GM23248 (cell line): ENCODE measurements around the gene GLDC. TPM values are rescaled to one million over a fixed set of nuclear protein-coding genes. Genes with fewer than 3 reads are reported as not detected.

ENCODE experiments used
- DNase-seq: peaks from one replicate; pipeline ENCODE4 v3.0.0-alpha.2; 2015
- H2AFZ ChIP-seq: fragments of 200-600 bp; sonication (generic); 2 replicates; pipeline ENCODE4 v1.6.1; 2016; ENCODE audit warnings: antibody characterized with exemption
- H3F3A ChIP-seq: fragments of 200-600 bp; sonication (generic); 2 replicates; pipeline ENCODE4 v1.6.1; 2016; ENCODE audit warnings: mild to moderate bottlenecking, antibody characterized with exemption, mixed run types; ENCODE audit not compliant: insufficient read depth
- H3K27ac ChIP-seq: fragments of 200-600 bp; sonication (generic); 2 replicates; pipeline ENCODE4 v1.5.1; 2016; ENCODE audit warnings: mild to moderate bottlenecking
- H3K27me3 ChIP-seq: fragments of 200-600 bp; sonication (generic); replicated peaks from 2 replicates; pipeline ENCODE4 v1.6.1; 2016; ENCODE audit warnings: mild to moderate bottlenecking; ENCODE audit not compliant: insufficient read depth
- H3K36me3 ChIP-seq: fragments of 200-600 bp; sonication (generic); 2 replicates; pipeline ENCODE4 v1.6.1; 2016; ENCODE audit warnings: low read depth, mild to moderate bottlenecking
- H3K4me1 ChIP-seq: fragments of 200-600 bp; sonication (generic); 2 replicates; pipeline ENCODE4 v1.6.1; 2016; ENCODE audit warnings: mild to moderate bottlenecking; ENCODE audit not compliant: insufficient read depth
- H3K4me2 ChIP-seq: fragments of 200-600 bp; sonication (generic); one replicate; pipeline ENCODE4 v1.6.1; 2016; ENCODE audit warnings: mild to moderate bottlenecking; ENCODE audit not compliant: unreplicated experiment
- H3K4me3 ChIP-seq: fragments of 200-600 bp; sonication (generic); 2 replicates; pipeline ENCODE4 v1.5.1; 2016; ENCODE audit warnings: mild to moderate bottlenecking
- H3K79me2 ChIP-seq: fragments of 200-600 bp; sonication (generic); 2 replicates; pipeline ENCODE4 v1.6.1; 2016; ENCODE audit warnings: mild to moderate bottlenecking; ENCODE audit not compliant: insufficient read depth
- H3K9ac ChIP-seq: fragments of 200-600 bp; sonication (generic); 2 replicates; pipeline ENCODE4 v1.6.1; 2016; ENCODE audit warnings: mild to moderate bottlenecking
- H3K9me2 ChIP-seq: fragments of 200-600 bp; sonication (generic); 2 replicates; pipeline ENCODE4 v1.6.1; 2016; ENCODE audit warnings: mixed run types, mild to moderate bottlenecking, moderate library complexity; ENCODE audit not compliant: insufficient read depth
- H3K9me3 ChIP-seq: fragments of 200-600 bp; sonication (generic); one replicate; pipeline ENCODE4 v1.6.1; 2017; ENCODE audit warnings: low read depth
- H4K20me1 ChIP-seq: fragments of 200-600 bp; sonication (generic); 2 replicates; pipeline ENCODE4 v1.6.0; 2016; ENCODE audit not compliant: insufficient read depth
- EZH2 ChIP-seq: fragments of 200-600 bp; sonication (generic); IDR thresholded peaks from 2 replicates; pipeline ENCODE4 v1.6.1; 2018; ENCODE audit warnings: antibody characterized with exemption, mild to moderate bottlenecking; ENCODE audit not compliant: insufficient read depth, poor library complexity, severe bottlenecking
- EZH2phosphoT487 ChIP-seq: fragments of 200-600 bp; sonication (generic); IDR thresholded peaks from 2 replicates; pipeline ENCODE4 v1.6.1; 2018; ENCODE audit warnings: antibody characterized with exemption, moderate library complexity, mild to moderate bottlenecking, low read depth; ENCODE audit not compliant: insufficient read depth
- WGBS, 2 experiments: methylation state at CpG; one replicate each; pipeline ENCODE4 v1.1.6; 2015 to 2017; ENCODE audit warnings: low lambda C conversion rate in 2 of 2, low coverage in 1 of 2; ENCODE audit errors: missing lambda C conversion rate in 2 of 2; 5-methylcytosine and 5-hydroxymethylcytosine counted together
- in situ Hi-C: fragments of 300-500 bp; cut with MboI; formaldehyde crosslinking; loops from 2 replicates; pipeline ENCODE4 v1.15.0; 2020
- polyA plus RNA-seq: library from polyadenylated mRNA; unstranded; fragments of >200 nt; fragmentation: Nextera tagmentation; extraction: Ambion mirVana; gene quantifications from 2 replicates; pipeline ENCODE4 v1.2.1, GENCODE V29; 2016
- total RNA-seq: library from RNA; depleted of rRNA; stranded (reverse); fragments of >200 nt; shearing (Covaris generic); gene quantifications from 2 replicates; pipeline ENCODE4 v1.2.3, GENCODE V29; 2014

The GLDC gene
- total and polyA plus RNA-seq, 2 experiments from 2014 or later, result 0.11 to 0.48 TPM

GRCh38 chr9:6584881-6585597 lies 60.5 kb downstream of the GLDC start:
- no peak overlapping the region for H3K27ac ChIP-seq
- in situ Hi-C loops, result no loop called here
- peak; percentile 46 for DNase-seq
- H3K4me2 ChIP-seq, result no peak overlapping the region
- no peaks in the 10 kb centered on the region for H4K20me1 ChIP-seq
- H3K4me1 ChIP-seq, result no peaks in the 10 kb centered on the region
- 34 to 35% methylated on average over 5 of the region's 5 CpGs for WGBS, 2 experiments
- no peaks in the 10 kb centered on the region for H3K9me3 ChIP-seq
- TF ChIP-seq EZH2 (no peak), EZH2phosphoT487 (no peak)
- no peaks in the 10 kb centered on the region for H3K27me3 ChIP-seq
- no peak overlapping the region for H2AFZ ChIP-seq
- no peaks in the 10 kb centered on the region for H3K9me2 ChIP-seq
- H3K79me2 ChIP-seq, result no peaks in the 10 kb centered on the region
- no peaks in the 10 kb centered on the region for H3K36me3 ChIP-seq
- no peak overlapping the region for H3K9ac ChIP-seq
- no peaks in the 10 kb centered on the region for H3F3A ChIP-seq
- H3K4me3 ChIP-seq, result no peak overlapping the region

- 73 to 83% methylated on average over 3 of the region's 3 CpGs for WGBS, 2 experiments
- in situ Hi-C loops, result no loop called here
Observed at GRCh38 chr9:6581253-6581652, 64.3 kb downstream of the GLDC start.

GRCh38 chr9:6579613-6580012 lies 65.9 kb downstream of the GLDC start:
- Histone ChIP-seq H3K9me3 (no peaks in the 10 kb centered on the region), H3K4me3 (no peak overlapping the region), H3K9ac (no peak overlapping the region), H3K27me3 (no peaks in the 10 kb centered on the region), H3F3A (no peaks in the 10 kb centered on the region), H3K4me2 (no peak overlapping the region), H3K9me2 (no peaks in the 10 kb centered on the region), H2AFZ (no peak overlapping the region), H3K27ac (no peak overlapping the region), H4K20me1 (no peaks in the 10 kb centered on the region), H3K36me3 (no peaks in the 10 kb centered on the region), H3K79me2 (no peaks in the 10 kb centered on the region), H3K4me1 (no peaks in the 10 kb centered on the region)
- WGBS, 2 experiments, result 67 to 80% methylated on average over 6 of the region's 6 CpGs
- no peak for DNase-seq
- no peak for TF ChIP-seq EZH2phosphoT487
- no peak for TF ChIP-seq EZH2
- in situ Hi-C loops, result no loop called here

More at GRCh38 chr9:6581253-6581652, 64.3 kb downstream of the GLDC start:
- no peak overlapping the region for H2AFZ ChIP-seq
- DNase-seq, result no peak
- H3K36me3 ChIP-seq, result no peaks in the 10 kb centered on the region
- H3K4me3 ChIP-seq, result no peak overlapping the region
- H3K4me2 ChIP-seq, result no peak overlapping the region
- no peaks in the 10 kb centered on the region for H4K20me1 ChIP-seq
- no peaks in the 10 kb centered on the region for H3K27me3 ChIP-seq
- H3K9ac ChIP-seq, result no peak overlapping the region
- no peak for TF ChIP-seq EZH2
- no peak for TF ChIP-seq EZH2phosphoT487
- no peaks in the 10 kb centered on the region for H3K4me1 ChIP-seq
- no peaks in the 10 kb centered on the region for H3F3A ChIP-seq
- no peaks in the 10 kb centered on the region for H3K9me2 ChIP-seq
- no peaks in the 10 kb centered on the region for H3K79me2 ChIP-seq
- no peak overlapping the region for H3K27ac ChIP-seq
- no peaks in the 10 kb centered on the region for H3K9me3 ChIP-seq

- Histone ChIP-seq H2AFZ (no peak overlapping the region), H3K79me2 (no peaks in the 10 kb centered on the region), H3F3A (no peaks in the 10 kb centered on the region), H3K9me2 (no peaks in the 10 kb centered on the region), H4K20me1 (no peaks in the 10 kb centered on the region), H3K36me3 (no peaks in the 10 kb centered on the region), H3K4me2 (no peak overlapping the region), H3K9ac (no peak overlapping the region), H3K4me1 (no peaks in the 10 kb centered on the region), H3K9me3 (no peaks in the 10 kb centered on the region), H3K27me3 (no peaks in the 10 kb centered on the region), H3K4me3 (no peak overlapping the region), H3K27ac (no peak overlapping the region)
- WGBS, 2 experiments, result 94 to 96% methylated on average over 6 of the region's 6 CpGs
- no peak for TF ChIP-seq EZH2phosphoT487
- TF ChIP-seq EZH2, result no peak
- no peak for DNase-seq
- in situ Hi-C loops, result no loop called here
Observed at GRCh38 chr9:6576987-6577386, 68.5 kb downstream of the GLDC start.
